NCI-H2107 treated with DMSO at 0.1 percent for 48 hours (cell line): ENCODE results near the gene CTTNBP2.
A peak's percentile ranks its signal among the peaks of the same experiment; 100 is the strongest.

Experiments used
- DNase-seq: peaks from one replicate; lab custom pipeline; 2025; ENCODE audit not compliant: unreplicated experiment; lab: John Stamatoyannopoulos, UW

The CTTNBP2 gene

GRCh38 chr7:117871401-117871777 lies 1.9 kb downstream of the CTTNBP2 start:
- no peak for DNase-seq

GRCh38 chr7:117870448-117871130 lies 2.7 kb downstream of the CTTNBP2 start:
- no peak for DNase-seq

GRCh38 chr7:117869374-117869773 lies 3.9 kb downstream of the CTTNBP2 start:
- no peak for DNase-seq

GRCh38 chr7:117863618-117864017 lies 9.6 kb downstream of the CTTNBP2 start:
- DNase-seq, result no peak

- no peak for DNase-seq
These were observed 10.9 kb downstream of the CTTNBP2 start for GRCh38 chr7:117862378-117862777.

- DNase-seq, result no peak
These were observed 13.9 kb downstream of the CTTNBP2 start for GRCh38 chr7:117859246-117859812.

GRCh38 chr7:117858712-117859111 lies 14.5 kb downstream of the CTTNBP2 start:
- no peak for DNase-seq

- no peak for DNase-seq
These were observed 15.5 kb downstream of the CTTNBP2 start for GRCh38 chr7:117857718-117858117.

- no peak for DNase-seq
These were observed 17.0 kb downstream of the CTTNBP2 start for GRCh38 chr7:117856196-117856595.

GRCh38 chr7:117854186-117854585 lies 19.1 kb downstream of the CTTNBP2 start:
- no peak for DNase-seq

- DNase-seq, result no peak
These were observed 24.3 kb downstream of the CTTNBP2 start for GRCh38 chr7:117848941-117849340.

- no peak for DNase-seq
These were observed 28.6 kb downstream of the CTTNBP2 start for GRCh38 chr7:117844678-117845077.

GRCh38 chr7:117841611-117842010 lies 31.6 kb downstream of the CTTNBP2 start:
- DNase-seq, result no peak

- no peak for DNase-seq
These were observed 32.2 kb downstream of the CTTNBP2 start for GRCh38 chr7:117841011-117841410.

- DNase-seq, result no peak
These were observed 33.7 kb downstream of the CTTNBP2 start for GRCh38 chr7:117839507-117839906.

- no peak for DNase-seq
These were observed 35.4 kb downstream of the CTTNBP2 start for GRCh38 chr7:117837841-117838240.

GRCh38 chr7:117835016-117835664 lies 38.1 kb downstream of the CTTNBP2 start:
- peak; percentile 19 for DNase-seq

- no peak for DNase-seq
These were observed 42.8 kb downstream of the CTTNBP2 start for GRCh38 chr7:117830422-117830954.

GRCh38 chr7:117829450-117830117 lies 43.7 kb downstream of the CTTNBP2 start:
- no peak for DNase-seq

- DNase-seq, result no peak
These were observed 44.4 kb downstream of the CTTNBP2 start for GRCh38 chr7:117828825-117829224.

GRCh38 chr7:117827862-117828261 lies 45.4 kb downstream of the CTTNBP2 start:
- DNase-seq, result no peak

GRCh38 chr7:117825132-117825531 lies 48.1 kb downstream of the CTTNBP2 start:
- no peak for DNase-seq
